Measurements from ENCODE around the gene CCT5. TPM values are rescaled to one million over a fixed set of nuclear protein-coding genes. Genes with fewer than 3 reads are reported as not detected.

Gene CCT5
- total RNA-seq, 1 experiment from 2014 or later = 532 TPM

DNA sequence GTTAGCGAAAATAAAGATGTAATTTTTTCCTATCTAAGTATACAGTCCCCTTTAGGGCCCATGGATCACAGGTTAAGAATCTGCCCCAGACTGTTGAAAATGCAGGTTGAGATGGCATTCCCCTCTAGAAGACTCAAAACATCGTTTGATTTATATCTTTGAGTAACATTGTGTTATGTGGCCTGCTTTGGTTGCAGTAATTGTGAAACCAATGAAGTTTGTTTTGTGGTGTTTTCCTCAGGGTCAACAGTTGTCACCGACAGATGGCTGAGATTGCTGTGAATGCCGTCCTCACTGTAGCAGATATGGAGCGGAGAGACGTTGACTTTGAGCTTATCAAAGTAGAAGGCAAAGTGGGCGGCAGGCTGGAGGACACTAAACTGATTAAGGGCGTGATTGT is 7.8 kb downstream of the CCT5 start:
- Histone ChIP-seq H4K91ac (ENCODE audit: insufficient read length, low read depth, low read length) (no peak overlapping the region), H4K20me1 (ENCODE audit: control insufficient read depth, insufficient read depth, insufficient read length) (peaks cover 2% of the 10 kb centered on the region), H3K4me2 (ENCODE audit: insufficient read depth, insufficient read length, low read length) (no peak overlapping the region), H3K79me2 (ENCODE audit: insufficient read depth, low read length) (peaks cover 9% of the 10 kb centered on the region; the same call in 1 of the 2 replicates), H2BK15ac (ENCODE audit: low read depth, low read length) (no peak overlapping the region), H3K4me1 (ENCODE audit: insufficient read depth, low read length) (no peaks in the 10 kb centered on the region), H2BK12ac (ENCODE audit: insufficient read length, low read depth, low read length) (no peak overlapping the region), H3K14ac (ENCODE audit: insufficient read depth, low read length) (no peak overlapping the region), H2BK20ac (ENCODE audit: low read depth, low read length, poor library complexity, severe bottlenecking) (no peak overlapping the region), H3K9me3 (ENCODE audit: control insufficient read depth, low read depth, low read length) (no peaks in the 10 kb centered on the region), H3K9ac (ENCODE audit: extremely low read depth, insufficient read length, low read length) (no peak overlapping the region), H3K56ac (ENCODE audit: insufficient read length, low read depth, low read length) (no peak overlapping the region), H3T11ph (ENCODE audit: low read length) (no peak overlapping the region), H3K18ac (ENCODE audit: insufficient read length, low read depth, low read length) (no peak overlapping the region), H4K8ac (replicated peaks; ENCODE audit: insufficient read length, low read depth, low read length) (no peak overlapping the region), H2BK5ac (ENCODE audit: insufficient read length, low read length) (no peak overlapping the region), H3K79me1 (ENCODE audit: insufficient read depth, low read depth, low read length, poor library complexity, severe bottlenecking) (peaks cover 4% of the 10 kb centered on the region), H2AK5ac (ENCODE audit: insufficient read length, low read length) (no peak overlapping the region), H3K23me2 (ENCODE audit: insufficient read length, low read depth, low read length, poor library complexity, severe bottlenecking) (no peaks in the 10 kb centered on the region), H3K23ac (ENCODE audit: insufficient read length, low read depth, low read length) (no peak overlapping the region), H3K4ac (ENCODE audit: low read depth, low read length) (no peak overlapping the region), H2AFZ (ENCODE audit: low read length) (no peak overlapping the region), H4K5ac (ENCODE audit: insufficient read length, low read depth, low read length) (no peak overlapping the region), H2BK120ac (ENCODE audit: low read depth, low read length, poor library complexity, severe bottlenecking) (no peak overlapping the region), H3K27ac (ENCODE audit: insufficient read length, low read depth, low read length) (no peak overlapping the region), H3K27me3 (ENCODE audit: insufficient read depth, low read length) (no peaks in the 10 kb centered on the region)
- H3K27ac Mint-ChIP-seq = no peak overlapping the region; a peak in 1 of 7 replicates
- H3K9me3 Mint-ChIP-seq = no peaks in the 10 kb centered on the region
- peaks cover 0 to 8% of the 10 kb centered on the region in 2 experiments; a peak in 2 of 4 replicates for H3K4me1 Mint-ChIP-seq
- no peak overlapping the region for H3K4me3 Mint-ChIP-seq
- H3K36me3 Mint-ChIP-seq (ENCODE audit: insufficient read depth in 1 of 3, low read depth in 3 of 3) = peaks cover 73 to 98% (median 88%) of the 10 kb centered on the region in 3 experiments
- TF ChIP-seq, protein P1, sequence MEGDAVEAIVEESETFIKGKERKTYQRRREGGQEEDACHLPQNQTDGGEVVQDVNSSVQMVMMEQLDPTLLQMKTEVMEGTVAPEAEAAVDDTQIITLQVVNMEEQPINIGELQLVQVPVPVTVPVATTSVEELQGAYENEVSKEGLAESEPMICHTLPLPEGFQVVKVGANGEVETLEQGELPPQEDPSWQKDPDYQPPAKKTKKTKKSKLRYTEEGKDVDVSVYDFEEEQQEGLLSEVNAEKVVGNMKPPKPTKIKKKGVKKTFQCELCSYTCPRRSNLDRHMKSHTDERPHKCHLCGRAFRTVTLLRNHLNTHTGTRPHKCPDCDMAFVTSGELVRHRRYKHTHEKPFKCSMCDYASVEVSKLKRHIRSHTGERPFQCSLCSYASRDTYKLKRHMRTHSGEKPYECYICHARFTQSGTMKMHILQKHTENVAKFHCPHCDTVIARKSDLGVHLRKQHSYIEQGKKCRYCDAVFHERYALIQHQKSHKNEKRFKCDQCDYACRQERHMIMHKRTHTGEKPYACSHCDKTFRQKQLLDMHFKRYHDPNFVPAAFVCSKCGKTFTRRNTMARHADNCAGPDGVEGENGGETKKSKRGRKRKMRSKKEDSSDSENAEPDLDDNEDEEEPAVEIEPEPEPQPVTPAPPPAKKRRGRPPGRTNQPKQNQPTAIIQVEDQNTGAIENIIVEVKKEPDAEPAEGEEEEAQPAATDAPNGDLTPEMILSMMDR (conservative IDR thresholded peaks at IDR 0.05) = no peak
- WGBS (ENCODE audit: extremely low coverage, insufficient read length, low lambda C conversion rate) = no CpG with 5 or more reads among the region's 8 CpGs
- no peak for DNase-seq
- H3K27me3 Mint-ChIP-seq (ENCODE audit: low read depth) = no peaks in the 10 kb centered on the region

Measured in H9 (cell line).